GM19099 (cell line): ENCODE measurements around the gene STMN3.

Experiments used
- POLR2A ChIP-seq: IDR thresholded peaks from 3 replicates; pipeline ENCODE4 v1.6.1; 2011; ENCODE audit warnings: low read depth; ENCODE audit not compliant: insufficient read length; ENCODE audit errors: extremely low read depth

The STMN3 gene

GRCh38 chr20:63668351-63668750, 15.1 kb upstream of the STMN3 start:
- no peak for TF ChIP-seq POLR2A

- no peak for TF ChIP-seq POLR2A
These were observed 14.6 kb upstream of the STMN3 start for GRCh38 chr20:63667858-63668257.

GRCh38 chr20:63665708-63666107, 12.5 kb upstream of the STMN3 start:
- TF ChIP-seq POLR2A = no peak

- no peak for TF ChIP-seq POLR2A
These were observed 11.8 kb upstream of the STMN3 start for GRCh38 chr20:63664861-63665594.

- no peak for TF ChIP-seq POLR2A
These were observed 11.1 kb upstream of the STMN3 start for GRCh38 chr20:63664143-63664851.

GRCh38 chr20:63663332-63664066, 10.3 kb upstream of the STMN3 start:
- no peak for TF ChIP-seq POLR2A

- no peak for TF ChIP-seq POLR2A
These were observed 9.6 kb upstream of the STMN3 start for GRCh38 chr20:63662813-63663189.

- TF ChIP-seq POLR2A = no peak
These were observed 9.0 kb upstream of the STMN3 start for GRCh38 chr20:63661959-63662812.

GRCh38 chr20:63661108-63661507, 7.9 kb upstream of the STMN3 start:
- no peak for TF ChIP-seq POLR2A

- TF ChIP-seq POLR2A = no peak
These were observed 7.4 kb upstream of the STMN3 start for GRCh38 chr20:63660622-63661021.

- TF ChIP-seq POLR2A = no peak
These were observed 6.1 kb upstream of the STMN3 start for GRCh38 chr20:63659370-63659769.

GRCh38 chr20:63658749-63659187, 5.5 kb upstream of the STMN3 start:
- TF ChIP-seq POLR2A = no peak

GRCh38 chr20:63657937-63658748, 4.9 kb upstream of the STMN3 start, which contains the start of gene RTEL1:
Gene RTEL1, plus strand, starts transcription at chr20:63658312. Its CDS starts 1,091 bp downstream, at chr20:63659403.
- peak; percentile 83 for TF ChIP-seq POLR2A
